ENCODE data around the gene FAM78B. TPM values are rescaled to one million over a fixed set of nuclear protein-coding genes. Genes with fewer than 3 reads are reported as not detected.

Gene FAM78B
- total and polyA plus RNA-seq, 2 of the 8 experiments (the other 6 are each of a cell fraction or from before 2014, with no cell fraction given): 2.3 to 3.6 TPM

DNA sequence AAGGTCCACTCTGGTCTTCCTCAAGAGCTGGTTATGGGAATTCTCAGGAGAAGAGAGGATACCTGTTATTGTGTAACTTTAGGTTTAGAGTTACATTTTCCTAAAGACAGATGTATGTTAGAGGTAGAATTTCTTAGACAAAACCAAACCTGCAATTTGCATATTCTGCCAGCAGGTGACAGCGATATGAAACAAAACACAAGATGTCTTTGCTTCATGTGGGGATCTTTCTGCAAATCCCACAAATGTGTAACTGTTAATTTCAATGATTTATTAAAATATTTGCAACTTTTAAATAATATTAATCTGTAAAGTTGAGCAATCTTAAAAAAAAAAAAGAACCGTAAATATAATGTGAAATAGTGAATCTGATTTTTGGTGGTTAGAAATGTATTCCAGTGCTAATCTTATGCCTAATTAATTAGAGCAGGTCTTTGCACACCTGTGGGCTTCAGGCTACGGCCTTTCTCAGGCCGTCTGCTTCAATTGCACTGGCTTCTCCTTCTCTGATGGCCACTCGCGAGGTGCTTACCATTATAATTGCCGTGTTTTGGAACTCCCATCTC is 33.4 kb downstream of the FAM78B start:
- Histone ChIP-seq H3K4me3 (ENCODE audit: extremely low read depth in 1 of 4, insufficient read depth in 2 of 4, low read depth in 3 of 4, low read length in 4 of 4) (no peak overlapping the region), H3K4me1 (replicated peaks in 1 of 4; ENCODE audit: control insufficient read depth in 3 of 4, insufficient read depth in 4 of 4, low read length in 3 of 4) (no peaks in the 10 kb centered on the region), H2BK5ac (ENCODE audit: low read depth, low read length) (no peak overlapping the region), H3K56ac (replicated peaks; ENCODE audit: insufficient read length, low read depth, low read length) (no peak overlapping the region), H3K9me3 (ENCODE audit: insufficient read depth in 2 of 2, low read depth in 1 of 2, low read length in 1 of 2) (no peaks in the 10 kb centered on the region), H3K23me2 (ENCODE audit: low read depth, low read length) (no peaks in the 10 kb centered on the region), H3K79me2 (ENCODE audit: control insufficient read depth in 1 of 2, insufficient read depth in 2 of 2, low read length in 2 of 2) (no peaks in the 10 kb centered on the region), H3K27ac (ENCODE audit: low read depth, low read length) (no peak overlapping the region), H3K14ac (ENCODE audit: insufficient read length) (no peak overlapping the region), H3K27me3 (replicated peaks in 1 of 4; ENCODE audit: control insufficient read depth in 3 of 4, extremely low read depth in 1 of 4, insufficient read depth in 3 of 4, low read length in 3 of 4) (no peaks in the 10 kb centered on the region), H3K79me1 (ENCODE audit: low read depth, low read length) (no peaks in the 10 kb centered on the region), H3K18ac (ENCODE audit: extremely low read depth, low read length) (no peak overlapping the region), H2BK15ac (ENCODE audit: low read length) (no peak overlapping the region), H4K20me1 (replicated peaks in 1 of 2; ENCODE audit: control insufficient read depth in 1 of 2, insufficient read depth in 2 of 2, low read length in 2 of 2) (no peaks in the 10 kb centered on the region), H4K91ac (replicated peaks; ENCODE audit: insufficient read length, low read length) (no peak overlapping the region), H2AK5ac (ENCODE audit: low read depth, low read length) (no peak overlapping the region), H4K8ac (ENCODE audit: extremely low read depth, insufficient read depth, low read length) (no peak overlapping the region), H4K5ac (ENCODE audit: insufficient read length, low read depth, low read length) (no peak overlapping the region), H2AFZ (ENCODE audit: low read length) (no peak overlapping the region), H2BK20ac (ENCODE audit: low read length) (no peak overlapping the region), H2BK12ac (ENCODE audit: low read depth, low read length) (no peak overlapping the region), H3K4ac (replicated peaks; ENCODE audit: insufficient read length, low read depth, low read length) (no peak overlapping the region), H3K9ac (replicated peaks in 1 of 4; ENCODE audit: extremely low read depth in 1 of 4, low read depth in 3 of 4, low read length in 3 of 4) (no peak overlapping the region), H3K36me3 (ENCODE audit: control insufficient read depth in 2 of 4, insufficient read depth in 4 of 4, low read length in 3 of 4) (no peaks in the 10 kb centered on the region), H3K23ac (ENCODE audit: insufficient read length) (no peak overlapping the region), H3K4me2 (ENCODE audit: insufficient read depth in 1 of 2, low read depth in 2 of 2, low read length in 2 of 2) (no peak overlapping the region), H2BK120ac (replicated peaks; ENCODE audit: low read depth, low read length) (no peak overlapping the region)
- ChIA-PET POLR2A (ENCODE audit: partially characterized antibody) (no interaction called here), CTCF (ENCODE audit: partially characterized antibody) (interaction anchor here (0.6 to 2.4 kb wide), 23 partner anchors 8 to 477 kb away, joined by 3 to 18 read pairs (median 3); partner anchors contain the start of gene FAM78B)
- TF ChIP-seq CTCF (IDR thresholded peaks at IDR 0.05; ENCODE audit: control extremely low read depth in 1 of 3, insufficient read depth in 1 of 3, low read depth in 1 of 3, low read length in 3 of 3) (peak in 2 of 3 experiments; percentile 28 to 61; a peak in 2 of 4 replicates), EZH2 (IDR thresholded peaks at IDR 0.05; ENCODE audit: low read depth, low read length, severe bottlenecking) (no peak), RAD21 (IDR thresholded peaks at IDR 0.05 in 1 of 2, conservative IDR thresholded peaks at IDR 0.05 in 1 of 2; ENCODE audit: low read depth in 2 of 2, low read length in 2 of 2) (peak; percentile 69 to 73), MAX (IDR thresholded peaks at IDR 0.05) (no peak), KDM4A (IDR thresholded peaks at IDR 0.05; ENCODE audit: low read depth, low read length, severe bottlenecking) (no peak)
- 96% methylated on average over 7 of the region's 7 CpGs; no CpG with 5 or more reads in 1 of the 2 experiments for WGBS, 2 experiments (ENCODE audit: extremely low coverage in 1 of 2, insufficient coverage in 1 of 2, insufficient read length in 1 of 2, insufficient replicate concordance in 2 of 2, low coverage in 1 of 2, low lambda C conversion rate in 2 of 2, missing lambda C conversion rate in 1 of 2)
- FAIRE-seq (peak; percentile 63), DNase-seq (ENCODE audit: low read depth in 1 of 2, low spot score in 2 of 2) (no peak)
